Retinal pigment epithelial cell (primary cell): ENCODE measurements around the gene ITSN2.

ENCODE experiments used
- DNase-seq: peaks from one replicate; pipeline ENCODE4 v3.0.0-alpha.2; 2010; ENCODE audit warnings: low read depth
- H3K4me3 ChIP-seq: 2 replicates; pipeline ENCODE4 v1.5.1; 2011; ENCODE audit warnings: mild to moderate bottlenecking, low read length, control low read depth, moderate library complexity
- TF ChIP-seq, protein P1 (sequence below): conservative IDR thresholded peaks from 2 replicates; pipeline ENCODE4 v1.5.1; 2011; ENCODE audit warnings: low read depth, low read length, control low read depth, inconsistent platforms

Gene ITSN2

DNA sequence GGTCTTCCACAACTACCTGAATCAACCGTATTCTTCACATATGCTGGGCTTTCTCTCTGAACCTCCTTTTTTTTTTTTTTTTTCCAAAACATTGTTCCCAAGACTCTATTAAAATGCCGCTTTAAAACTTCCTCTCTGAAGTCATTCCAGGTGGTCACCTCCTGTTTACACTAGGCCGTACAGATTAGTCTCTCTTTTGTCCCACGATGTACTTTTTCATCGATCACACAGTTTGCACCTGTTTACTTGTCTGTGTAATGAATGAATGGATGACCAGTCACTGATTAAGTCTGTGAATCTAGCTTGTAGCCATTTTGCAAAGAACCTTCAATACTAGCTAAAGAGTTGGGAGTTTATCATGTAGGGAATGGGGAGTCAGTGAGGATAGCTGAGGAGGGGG is 202.2 kb downstream of the ITSN2 start:
- no peak overlapping the region for H3K4me3 ChIP-seq
- DNase-seq: no peak
- TF ChIP-seq, protein P1, sequence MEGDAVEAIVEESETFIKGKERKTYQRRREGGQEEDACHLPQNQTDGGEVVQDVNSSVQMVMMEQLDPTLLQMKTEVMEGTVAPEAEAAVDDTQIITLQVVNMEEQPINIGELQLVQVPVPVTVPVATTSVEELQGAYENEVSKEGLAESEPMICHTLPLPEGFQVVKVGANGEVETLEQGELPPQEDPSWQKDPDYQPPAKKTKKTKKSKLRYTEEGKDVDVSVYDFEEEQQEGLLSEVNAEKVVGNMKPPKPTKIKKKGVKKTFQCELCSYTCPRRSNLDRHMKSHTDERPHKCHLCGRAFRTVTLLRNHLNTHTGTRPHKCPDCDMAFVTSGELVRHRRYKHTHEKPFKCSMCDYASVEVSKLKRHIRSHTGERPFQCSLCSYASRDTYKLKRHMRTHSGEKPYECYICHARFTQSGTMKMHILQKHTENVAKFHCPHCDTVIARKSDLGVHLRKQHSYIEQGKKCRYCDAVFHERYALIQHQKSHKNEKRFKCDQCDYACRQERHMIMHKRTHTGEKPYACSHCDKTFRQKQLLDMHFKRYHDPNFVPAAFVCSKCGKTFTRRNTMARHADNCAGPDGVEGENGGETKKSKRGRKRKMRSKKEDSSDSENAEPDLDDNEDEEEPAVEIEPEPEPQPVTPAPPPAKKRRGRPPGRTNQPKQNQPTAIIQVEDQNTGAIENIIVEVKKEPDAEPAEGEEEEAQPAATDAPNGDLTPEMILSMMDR: no peak

DNA sequence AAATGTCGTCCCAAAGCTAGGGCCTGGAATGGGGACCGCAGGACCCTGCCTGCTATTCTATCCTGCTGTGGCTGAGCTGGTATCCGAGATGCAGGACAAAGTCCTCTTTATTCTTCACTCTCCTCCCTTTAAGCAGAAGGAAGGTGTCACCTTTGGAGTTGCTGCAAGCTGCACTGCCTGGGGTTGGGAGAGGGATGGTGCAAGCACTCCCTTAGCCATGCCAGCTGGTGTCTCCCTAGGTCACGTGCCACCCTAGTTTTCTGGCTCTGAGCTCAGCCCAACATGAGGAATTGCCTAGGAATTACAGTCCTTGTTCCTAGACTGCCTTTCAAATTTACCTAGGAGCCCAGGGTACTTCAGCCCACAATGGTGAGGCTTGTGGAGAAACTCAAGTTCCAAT is 206.9 kb downstream of the ITSN2 start:
- TF ChIP-seq, protein P1: no peak
- DNase-seq: no peak
- no peak overlapping the region for H3K4me3 ChIP-seq
